Natural killer cell (primary cell): Measurements from ENCODE around the gene RXRA. TPM values are rescaled to one million over a fixed set of nuclear protein-coding genes. Genes with fewer than 3 reads are reported as not detected.

ENCODE experiments used
- ATAC-seq, 3 donors: fragments of 150-1000 bp in 2 of 3; fragments of 200-7000 bp in 1 of 3; cut with Tn5 transposase; 1 replicate in 1 of 3; 2 replicates in 2 of 3; pipeline ENCODE4 v1.10.0; 2021; ENCODE audit warnings: mild to moderate bottlenecking in 2 of 3, moderate library complexity in 2 of 3
- DNase-seq, 2 donors: peaks; one replicate each; pipeline versions ENCODE4 v3.0.0 to v3.0.0-alpha.2; 2013 to 2021; ENCODE audit warnings: mixed read lengths in 1 of 2
- H3K27ac ChIP-seq: one replicate; pipeline ENCODE4 v1.5.1; 2013; ENCODE audit warnings: mild to moderate bottlenecking, low read length
- H3K27me3 ChIP-seq: one replicate; pipeline ENCODE4 v1.6.1; 2013; ENCODE audit warnings: low read length; ENCODE audit not compliant: control insufficient read depth, insufficient read depth
- H3K36me3 ChIP-seq: one replicate; pipeline ENCODE4 v1.6.1; 2013; ENCODE audit warnings: low read length; ENCODE audit not compliant: control insufficient read depth, insufficient read depth
- H3K4me1 ChIP-seq: one replicate; pipeline ENCODE4 v1.6.1; 2013; ENCODE audit warnings: low read length; ENCODE audit not compliant: control insufficient read depth, insufficient read depth
- H3K4me3 ChIP-seq: one replicate; pipeline ENCODE4 v1.5.1; 2013; ENCODE audit warnings: low read length
- H3K9me3 ChIP-seq: one replicate; pipeline ENCODE4 v1.6.1; 2013; ENCODE audit warnings: low read length; ENCODE audit not compliant: control insufficient read depth, insufficient read depth
- H3K27ac Mint-ChIP-seq, 2 donors: one replicate each; pipeline ENCODE4 v1.8.0; 2022; ENCODE audit warnings: mild to moderate bottlenecking in 2 of 2, mixed read lengths in 2 of 2, moderate library complexity in 1 of 2
- H3K27me3 Mint-ChIP-seq, 2 donors: one replicate each; pipeline ENCODE4 v1.8.0; 2022; ENCODE audit warnings: low read depth in 2 of 2, mixed read lengths in 2 of 2
- H3K36me3 Mint-ChIP-seq: one replicate; pipeline ENCODE4 v1.8.0; 2022; ENCODE audit warnings: mixed read lengths
- H3K4me1 Mint-ChIP-seq, 2 donors: one replicate each; pipeline ENCODE4 v1.8.0; 2022; ENCODE audit warnings: mixed read lengths in 2 of 2
- H3K4me3 Mint-ChIP-seq: one replicate; pipeline ENCODE4 v1.8.0; 2022; ENCODE audit warnings: mild to moderate bottlenecking, moderate library complexity, mixed read lengths
- H3K9me3 Mint-ChIP-seq, 2 donors: one replicate each; pipeline ENCODE4 v1.8.0; 2022; ENCODE audit warnings: mixed read lengths in 2 of 2
- WGBS: methylation state at CpG from one replicate; pipeline ENCODE4 v1.1.7; 2013; ENCODE audit warnings: missing lambda C conversion rate; ENCODE audit not compliant: insufficient coverage; 5-methylcytosine and 5-hydroxymethylcytosine counted together
- intact Hi-C: fragments of 100-400 bp; cut with micrococcal nuclease; formaldehyde crosslinking; loops from one replicate; pipeline ENCODE4 v1.14.2; 2022
- total RNA-seq, 4 donors: library from RNA; stranded (reverse); fragments of 120-200 nt in 1 of 4; gene quantifications; one replicate each; pipeline versions ENCODE4 v1.2.3 to v1.2.4, GENCODE V29; 2013 to 2022
- TF ChIP-seq, protein P1 (sequence below): fragments of 200-600 bp; IDR thresholded peaks from one replicate; pipeline ENCODE4 v1.8.0; 2022; ENCODE audit warnings: antibody characterized with exemption

The RXRA gene
- total RNA-seq, 3 donors from 2014 or later (not counting 1 experiment from before 2014, with no cell fraction given) = 30.9 to 64.1 (median 42.2) TPM

DNA sequence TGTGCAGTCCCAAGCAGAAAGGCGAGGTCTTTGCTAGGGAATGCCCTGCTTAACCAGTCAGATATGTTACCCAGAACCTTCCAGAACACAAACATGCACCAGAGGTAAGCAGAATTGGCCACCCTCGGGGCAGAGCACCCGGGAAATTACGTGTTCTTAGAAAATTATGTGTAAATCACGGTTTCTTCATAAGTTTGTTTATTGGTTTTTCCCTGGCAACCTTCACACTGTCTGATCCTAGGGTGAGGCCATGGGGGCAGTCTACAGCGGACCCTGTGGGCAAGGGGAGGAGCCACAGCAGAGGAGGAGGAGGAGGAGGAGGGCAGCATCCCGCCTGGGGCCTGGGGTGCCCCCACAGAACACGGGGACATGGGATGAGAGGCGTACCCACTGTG is 31.4 kb downstream of the RXRA start:
- intact Hi-C loops = no loop called here
- Histone ChIP-seq H3K4me1 (peaks cover 5% of the 10 kb centered on the region), H3K27me3 (no peaks in the 10 kb centered on the region), H3K36me3 (no peaks in the 10 kb centered on the region), H3K4me3 (no peak overlapping the region), H3K27ac (no peak overlapping the region), H3K9me3 (no peaks in the 10 kb centered on the region)
- WGBS = 83% methylated on average over 9 of the region's 9 CpGs
- Mint-ChIP-seq H3K27me3 (no peaks in the 10 kb centered on the region), H3K4me3 (no peak overlapping the region), H3K9me3 (no peaks in the 10 kb centered on the region), H3K36me3 (no peaks in the 10 kb centered on the region), H3K4me1 (peaks cover 0 to 4% of the 10 kb centered on the region in 2 donors), H3K27ac (no peak overlapping the region)
- TF ChIP-seq, protein P1, sequence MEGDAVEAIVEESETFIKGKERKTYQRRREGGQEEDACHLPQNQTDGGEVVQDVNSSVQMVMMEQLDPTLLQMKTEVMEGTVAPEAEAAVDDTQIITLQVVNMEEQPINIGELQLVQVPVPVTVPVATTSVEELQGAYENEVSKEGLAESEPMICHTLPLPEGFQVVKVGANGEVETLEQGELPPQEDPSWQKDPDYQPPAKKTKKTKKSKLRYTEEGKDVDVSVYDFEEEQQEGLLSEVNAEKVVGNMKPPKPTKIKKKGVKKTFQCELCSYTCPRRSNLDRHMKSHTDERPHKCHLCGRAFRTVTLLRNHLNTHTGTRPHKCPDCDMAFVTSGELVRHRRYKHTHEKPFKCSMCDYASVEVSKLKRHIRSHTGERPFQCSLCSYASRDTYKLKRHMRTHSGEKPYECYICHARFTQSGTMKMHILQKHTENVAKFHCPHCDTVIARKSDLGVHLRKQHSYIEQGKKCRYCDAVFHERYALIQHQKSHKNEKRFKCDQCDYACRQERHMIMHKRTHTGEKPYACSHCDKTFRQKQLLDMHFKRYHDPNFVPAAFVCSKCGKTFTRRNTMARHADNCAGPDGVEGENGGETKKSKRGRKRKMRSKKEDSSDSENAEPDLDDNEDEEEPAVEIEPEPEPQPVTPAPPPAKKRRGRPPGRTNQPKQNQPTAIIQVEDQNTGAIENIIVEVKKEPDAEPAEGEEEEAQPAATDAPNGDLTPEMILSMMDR = no peak
- no peak for DNase-seq
- no peak for ATAC-seq

- 96% methylated on average over 16 of the region's 16 CpGs for WGBS
- peaks cover 0 to 4% of the 10 kb centered on the region in 2 donors for H3K4me1 Mint-ChIP-seq
- H3K27ac ChIP-seq = no peak overlapping the region
These were observed 31.9 kb downstream of the RXRA start for GRCh38 chr9:134358026-134358661.

GRCh38 chr9:134358662-134359319 is 32.5 kb downstream of the RXRA start:
- intact Hi-C loops = no loop called here
- no peaks in the 10 kb centered on the region for H3K27me3 Mint-ChIP-seq

More at GRCh38 chr9:134358026-134358661, 31.9 kb downstream of the RXRA start:
- Mint-ChIP-seq H3K27ac (no peak overlapping the region), H3K9me3 (no peaks in the 10 kb centered on the region), H3K4me3 (no peak overlapping the region), H3K36me3 (no peaks in the 10 kb centered on the region), H3K27me3 (no peaks in the 10 kb centered on the region)
- Histone ChIP-seq H3K27me3 (no peaks in the 10 kb centered on the region), H3K4me1 (peaks cover 5% of the 10 kb centered on the region), H3K9me3 (no peaks in the 10 kb centered on the region), H3K4me3 (no peak overlapping the region), H3K36me3 (no peaks in the 10 kb centered on the region)
- TF ChIP-seq, protein P1 = no peak
- intact Hi-C loops = no loop called here
- no peak for ATAC-seq
- DNase-seq = no peak

More at GRCh38 chr9:134358662-134359319, 32.5 kb downstream of the RXRA start:
- Histone ChIP-seq H3K4me1 (peaks cover 5% of the 10 kb centered on the region), H3K27ac (no peak overlapping the region), H3K9me3 (no peaks in the 10 kb centered on the region), H3K4me3 (no peak overlapping the region), H3K27me3 (no peaks in the 10 kb centered on the region), H3K36me3 (no peaks in the 10 kb centered on the region)
- WGBS = 80% methylated on average over 17 of the region's 17 CpGs
- DNase-seq (no peak), ATAC-seq (no peak)
- Mint-ChIP-seq H3K27ac (no peak overlapping the region), H3K4me3 (no peak overlapping the region), H3K9me3 (no peaks in the 10 kb centered on the region), H3K4me1 (peaks cover 0 to 4% of the 10 kb centered on the region in 2 donors), H3K36me3 (no peaks in the 10 kb centered on the region)
- TF ChIP-seq, protein P1 = no peak
